ENCODE results near the gene GARS1. TPM values are rescaled to one million over a fixed set of nuclear protein-coding genes. Genes with fewer than 3 reads are reported as not detected.

The GARS1 gene
- total RNA-seq, 3 donors from 2014 or later (not counting 1 experiment from before 2014, with no cell fraction given), result 80.2 to 107 (median 92.4) TPM

DNA sequence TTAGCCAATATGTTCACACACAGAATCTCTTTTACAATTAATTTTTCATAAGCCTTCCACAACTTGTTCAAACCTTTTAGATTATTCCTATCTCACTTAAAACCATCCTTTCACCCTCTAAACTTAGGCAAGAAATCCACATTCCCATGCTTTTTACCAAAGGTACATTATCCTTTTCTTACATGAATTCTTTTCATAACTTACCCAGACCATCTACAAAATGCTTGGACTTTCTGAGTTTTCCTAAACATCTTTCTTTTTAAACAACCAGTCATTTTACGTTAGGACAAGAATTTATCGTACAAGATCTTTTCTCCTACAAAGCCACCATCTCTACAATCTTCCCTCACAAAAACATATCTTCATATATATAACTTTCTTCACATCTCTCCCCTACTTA lies 18.8 kb upstream of the GARS1 start:
- no peaks in the 10 kb centered on the region for H3K4me1 ChIP-seq (ENCODE audit: control insufficient read depth, insufficient read depth, low read length)
- peaks cover 9% of the 10 kb centered on the region for H3K36me3 Mint-ChIP-seq
- H3K4me1 Mint-ChIP-seq, result no peaks in the 10 kb centered on the region
- no peak overlapping the region for H3K27ac Mint-ChIP-seq
- no peak for TF ChIP-seq CTCF (IDR thresholded peaks at IDR 0.05)
- intact Hi-C loops (cut with micrococcal nuclease), result no loop called here
- no peaks in the 10 kb centered on the region for H3K27me3 Mint-ChIP-seq (ENCODE audit: low read depth in 2 of 2)
- no peak overlapping the region for H3K4me3 Mint-ChIP-seq
- H3K27me3 ChIP-seq (ENCODE audit: control insufficient read depth, insufficient read depth, low read length), result no peaks in the 10 kb centered on the region
- WGBS (ENCODE audit: insufficient coverage), result 100% methylated on average over 2 of the region's 2 CpGs
- no peak overlapping the region for H3K27ac ChIP-seq (ENCODE audit: low read length)
- DNase-seq (no peak), ATAC-seq (no peak)
- H3K9me3 ChIP-seq (ENCODE audit: control insufficient read depth, insufficient read depth, low read length), result no peaks in the 10 kb centered on the region
- no peak overlapping the region for H3K4me3 ChIP-seq (ENCODE audit: low read length)
- no peaks in the 10 kb centered on the region for H3K9me3 Mint-ChIP-seq
- peaks cover 28% of the 10 kb centered on the region for H3K36me3 ChIP-seq (ENCODE audit: control insufficient read depth, insufficient read depth, low read length)

DNA sequence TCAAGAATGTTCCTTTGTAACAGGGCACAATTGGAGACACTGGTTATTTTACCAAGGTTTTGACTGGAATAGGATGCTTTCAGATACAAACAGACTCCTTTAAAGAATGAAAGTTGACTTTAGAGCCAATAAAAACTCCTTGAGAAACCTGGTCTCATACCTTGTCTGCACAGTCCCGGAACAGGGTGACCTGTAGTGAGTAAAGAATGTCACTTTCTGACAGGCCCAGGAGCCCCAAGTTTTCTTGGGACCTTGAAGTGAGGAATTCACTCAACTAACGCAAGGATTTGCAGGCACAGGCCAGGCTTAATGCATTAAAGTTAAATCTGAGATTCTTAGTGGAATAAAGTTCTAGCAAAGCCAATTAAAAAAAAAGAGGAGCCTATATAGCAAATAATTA lies 11.5 kb upstream of the GARS1 start:
- H3K9me3 Mint-ChIP-seq, result no peaks in the 10 kb centered on the region
- Histone ChIP-seq H3K36me3 (ENCODE audit: control insufficient read depth, insufficient read depth, low read length) (peaks cover 42% of the 10 kb centered on the region), H3K9me3 (ENCODE audit: control insufficient read depth, insufficient read depth, low read length) (no peaks in the 10 kb centered on the region), H3K4me1 (ENCODE audit: control insufficient read depth, insufficient read depth, low read length) (no peaks in the 10 kb centered on the region), H3K27me3 (ENCODE audit: control insufficient read depth, insufficient read depth, low read length) (no peaks in the 10 kb centered on the region), H3K4me3 (ENCODE audit: low read length) (no peak overlapping the region), H3K27ac (ENCODE audit: low read length) (no peak overlapping the region)
- WGBS (ENCODE audit: insufficient coverage), result 100% methylated on average over 2 of the region's 2 CpGs
- no peak overlapping the region for H3K4me3 Mint-ChIP-seq
- no peaks in the 10 kb centered on the region for H3K27me3 Mint-ChIP-seq (ENCODE audit: low read depth in 2 of 2)
- ATAC-seq, result no peak
- DNase-seq, result no peak
- H3K4me1 Mint-ChIP-seq, result peaks cover 0 to 6% of the 10 kb centered on the region in 2 donors
- H3K27ac Mint-ChIP-seq, result no peak overlapping the region
- TF ChIP-seq CTCF (IDR thresholded peaks at IDR 0.05), result no peak
- intact Hi-C loops (cut with micrococcal nuclease), result no loop called here
- H3K36me3 Mint-ChIP-seq, result peaks cover 14% of the 10 kb centered on the region

DNA sequence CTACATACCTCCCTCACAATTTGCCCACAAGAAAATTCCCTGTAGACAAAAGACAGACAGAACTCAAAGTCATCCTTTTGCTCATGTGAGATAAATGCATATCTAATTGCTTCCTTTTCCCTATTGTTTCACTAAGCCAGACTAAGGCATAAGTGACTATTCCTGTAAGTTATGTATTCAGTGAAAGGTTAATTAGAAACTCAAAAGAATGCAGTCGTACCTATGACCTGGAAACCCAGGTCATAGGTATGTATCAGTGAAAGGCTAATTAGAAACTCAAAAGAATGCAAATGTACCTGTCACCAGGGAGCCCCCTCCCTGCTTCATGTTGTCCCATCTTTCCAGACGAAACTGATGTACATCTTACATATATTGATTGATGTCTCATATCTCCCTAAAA lies 10.3 kb upstream of the GARS1 start:
- no peaks in the 10 kb centered on the region for H3K9me3 ChIP-seq (ENCODE audit: control insufficient read depth, insufficient read depth, low read length)
- no peak overlapping the region for H3K4me3 Mint-ChIP-seq
- WGBS (ENCODE audit: insufficient coverage), result 100% methylated on average over 2 of the region's 2 CpGs
- H3K9me3 Mint-ChIP-seq, result no peaks in the 10 kb centered on the region
- H3K27me3 ChIP-seq (ENCODE audit: control insufficient read depth, insufficient read depth, low read length), result no peaks in the 10 kb centered on the region
- H3K27me3 Mint-ChIP-seq (ENCODE audit: low read depth in 2 of 2), result no peaks in the 10 kb centered on the region
- no peaks in the 10 kb centered on the region for H3K4me1 ChIP-seq (ENCODE audit: control insufficient read depth, insufficient read depth, low read length)
- H3K4me3 ChIP-seq (ENCODE audit: low read length), result no peak overlapping the region
- TF ChIP-seq CTCF (IDR thresholded peaks at IDR 0.05), result no peak
- H3K4me1 Mint-ChIP-seq, result peaks cover 8 to 13% of the 10 kb centered on the region in 2 donors
- H3K36me3 Mint-ChIP-seq, result peaks cover 6% of the 10 kb centered on the region
- intact Hi-C loops (cut with micrococcal nuclease), result no loop called here
- H3K36me3 ChIP-seq (ENCODE audit: control insufficient read depth, insufficient read depth, low read length), result peaks cover 40% of the 10 kb centered on the region
- DNase-seq (no peak), ATAC-seq (no peak)
- no peak overlapping the region for H3K27ac ChIP-seq (ENCODE audit: low read length)
- H3K27ac Mint-ChIP-seq, result no peak overlapping the region

DNA sequence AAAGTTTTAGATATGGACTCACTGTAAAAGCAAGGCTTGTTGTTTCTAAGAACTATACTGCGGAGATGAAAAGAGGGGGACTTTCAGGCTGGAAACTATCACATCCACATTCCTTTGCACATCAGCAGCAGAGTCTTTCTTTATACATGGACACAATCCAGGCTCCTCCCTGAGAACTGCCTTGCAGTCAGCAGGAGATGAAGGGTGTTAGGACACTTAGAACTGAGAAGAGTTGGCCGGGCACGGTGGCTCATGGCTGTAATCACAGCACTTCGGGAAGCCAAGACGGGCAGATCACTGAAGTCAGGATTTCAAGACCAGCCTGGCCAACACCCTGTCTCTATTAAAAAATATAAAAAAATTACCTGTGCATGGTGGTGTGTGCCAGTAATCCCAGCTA lies 9.7 kb upstream of the GARS1 start:
- DNase-seq (no peak), ATAC-seq (no peak)
- TF ChIP-seq CTCF (IDR thresholded peaks at IDR 0.05), result no peak
- peaks cover 8 to 13% of the 10 kb centered on the region in 2 donors for H3K4me1 Mint-ChIP-seq
- Histone ChIP-seq H3K9me3 (ENCODE audit: control insufficient read depth, insufficient read depth, low read length) (no peaks in the 10 kb centered on the region), H3K4me1 (ENCODE audit: control insufficient read depth, insufficient read depth, low read length) (no peaks in the 10 kb centered on the region), H3K27me3 (ENCODE audit: control insufficient read depth, insufficient read depth, low read length) (no peaks in the 10 kb centered on the region), H3K36me3 (ENCODE audit: control insufficient read depth, insufficient read depth, low read length) (peaks cover 40% of the 10 kb centered on the region), H3K27ac (ENCODE audit: low read length) (no peak overlapping the region), H3K4me3 (ENCODE audit: low read length) (no peak overlapping the region)
- intact Hi-C loops (cut with micrococcal nuclease), result no loop called here
- no peak overlapping the region for H3K4me3 Mint-ChIP-seq
- peaks cover 6% of the 10 kb centered on the region for H3K36me3 Mint-ChIP-seq
- no peaks in the 10 kb centered on the region for H3K27me3 Mint-ChIP-seq (ENCODE audit: low read depth in 2 of 2)
- 97% methylated on average over 4 of the region's 5 CpGs for WGBS (ENCODE audit: insufficient coverage)
- no peak overlapping the region for H3K27ac Mint-ChIP-seq
- no peaks in the 10 kb centered on the region for H3K9me3 Mint-ChIP-seq
